SJCRH30 (cell line): ENCODE data around the gene TBKBP1. TPM values are rescaled to one million over a fixed set of nuclear protein-coding genes. Genes with fewer than 3 reads are reported as not detected.
"Not testable (repeated sequence)": the region's sequence is repeated elsewhere in the genome, so short reads cannot be mapped to it uniquely, and the experiment has no call there.

ENCODE experiments used
- DNase-seq, 2 experiments: peaks; one replicate each; pipeline ENCODE4 v3.0.0-alpha.2; 2015 to 2020
- H3K27ac ChIP-seq: fragments of 250-450 bp; sonication (Bioruptor Pico); 2 replicates; pipeline ENCODE4 v1.5.1; 2020; ENCODE audit warnings: mild to moderate bottlenecking, moderate library complexity
- H3K27me3 ChIP-seq: fragments of 250-450 bp; sonication (Bioruptor Pico); 2 replicates; pipeline ENCODE4 v1.5.1; 2020; ENCODE audit warnings: mild to moderate bottlenecking, moderate library complexity
- H3K36me3 ChIP-seq: fragments of 250-450 bp; sonication (Bioruptor Pico); 2 replicates; pipeline ENCODE4 v1.5.1; 2020; ENCODE audit warnings: mild to moderate bottlenecking, moderate library complexity
- H3K4me1 ChIP-seq: fragments of 250-450 bp; sonication (Bioruptor Pico); 2 replicates; pipeline ENCODE4 v1.5.1; 2020; ENCODE audit warnings: mild to moderate bottlenecking, moderate library complexity
- H3K4me3 ChIP-seq: fragments of 250-450 bp; sonication (Bioruptor Pico); 2 replicates; pipeline ENCODE4 v1.5.1; 2020; ENCODE audit warnings: mild to moderate bottlenecking, moderate library complexity
- H3K9me3 ChIP-seq: fragments of 250-450 bp; sonication (Bioruptor Pico); replicated peaks from 2 replicates; pipeline ENCODE4 v1.5.1; 2020; ENCODE audit warnings: mild to moderate bottlenecking, moderate library complexity
- total RNA-seq: library from RNA; depleted of rRNA; stranded (reverse); fragments of >200 nt; shearing (Covaris generic); gene quantifications from 2 replicates; pipeline ENCODE4 v1.2.3, GENCODE V29; 2014

TBKBP1 gene
- total RNA-seq, 1 experiment from 2014 or later = 15.6 TPM

GRCh38 chr17:47665655-47666054 lies 28.3 kb upstream of the TBKBP1 start:
- peaks cover 92% of the 10 kb centered on the region for H3K36me3 ChIP-seq
- DNase-seq = no peak

DNA sequence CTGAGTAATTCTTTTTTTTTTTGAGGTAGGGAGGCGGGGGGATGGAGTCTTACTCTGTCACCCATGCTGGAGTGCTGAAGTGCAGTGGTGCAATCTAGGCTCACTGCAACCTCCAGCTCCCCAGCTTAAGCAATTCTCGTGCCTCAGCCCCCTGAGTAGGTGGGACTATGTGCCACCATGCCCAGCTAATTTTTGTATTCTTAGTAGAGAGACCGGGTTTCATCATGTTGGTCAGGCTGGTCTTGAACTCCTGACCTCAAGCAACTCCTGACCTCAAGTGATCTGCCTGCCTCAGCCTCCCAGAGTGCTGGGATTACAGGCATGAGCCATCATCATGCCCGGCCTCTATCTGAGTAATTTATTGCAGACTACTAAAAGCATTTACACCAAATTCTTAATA lies 24.9 kb upstream of the TBKBP1 start:
- Histone ChIP-seq H3K27me3 (no peaks in the 10 kb centered on the region), H3K36me3 (peaks cover 95% of the 10 kb centered on the region), H3K9me3 (no peaks in the 10 kb centered on the region), H3K4me1 (no peaks in the 10 kb centered on the region), H3K27ac (no peak overlapping the region), H3K4me3 (no peak overlapping the region)
- no peak for DNase-seq

More at GRCh38 chr17:47665655-47666054, 28.3 kb upstream of the TBKBP1 start:
- no peaks in the 10 kb centered on the region for H3K27me3 ChIP-seq
- H3K27ac ChIP-seq = no peak overlapping the region
- no peaks in the 10 kb centered on the region for H3K4me1 ChIP-seq
- no peaks in the 10 kb centered on the region for H3K9me3 ChIP-seq
- no peak overlapping the region for H3K4me3 ChIP-seq

- H3K27me3 ChIP-seq = no peaks in the 10 kb centered on the region
- H3K36me3 ChIP-seq = peaks cover 95% of the 10 kb centered on the region
- no peak overlapping the region for H3K4me3 ChIP-seq
- H3K9me3 ChIP-seq = no peaks in the 10 kb centered on the region
- no peak for DNase-seq
- H3K4me1 ChIP-seq = no peaks in the 10 kb centered on the region
- no peak overlapping the region for H3K27ac ChIP-seq
Measured at GRCh38 chr17:47670064-47670463, 23.9 kb upstream of the TBKBP1 start.

GRCh38 chr17:47674499-47674898 lies 19.5 kb upstream of the TBKBP1 start:
- no peaks in the 10 kb centered on the region for H3K27me3 ChIP-seq
- H3K9me3 ChIP-seq = no peaks in the 10 kb centered on the region
- no peak for DNase-seq
- H3K4me1 ChIP-seq = no peaks in the 10 kb centered on the region
- no peak overlapping the region for H3K4me3 ChIP-seq
- H3K36me3 ChIP-seq = peaks cover 99% of the 10 kb centered on the region
- H3K27ac ChIP-seq = no peak overlapping the region

GRCh38 chr17:47675380-47676198 lies 18.4 kb upstream of the TBKBP1 start:
- H3K4me3 ChIP-seq = no peak overlapping the region
- no peaks in the 10 kb centered on the region for H3K9me3 ChIP-seq
- no peak for DNase-seq
- H3K27me3 ChIP-seq = no peaks in the 10 kb centered on the region
- peaks cover 99% of the 10 kb centered on the region for H3K36me3 ChIP-seq
- H3K27ac ChIP-seq = no peak overlapping the region
- H3K4me1 ChIP-seq = no peaks in the 10 kb centered on the region

GRCh38 chr17:47676199-47676472 lies 17.8 kb upstream of the TBKBP1 start:
- no peak for DNase-seq
- Histone ChIP-seq H3K27ac (no peak overlapping the region), H3K27me3 (no peaks in the 10 kb centered on the region), H3K9me3 (no peaks in the 10 kb centered on the region), H3K36me3 (peaks cover 97% of the 10 kb centered on the region), H3K4me3 (no peak overlapping the region), H3K4me1 (no peaks in the 10 kb centered on the region)

DNA sequence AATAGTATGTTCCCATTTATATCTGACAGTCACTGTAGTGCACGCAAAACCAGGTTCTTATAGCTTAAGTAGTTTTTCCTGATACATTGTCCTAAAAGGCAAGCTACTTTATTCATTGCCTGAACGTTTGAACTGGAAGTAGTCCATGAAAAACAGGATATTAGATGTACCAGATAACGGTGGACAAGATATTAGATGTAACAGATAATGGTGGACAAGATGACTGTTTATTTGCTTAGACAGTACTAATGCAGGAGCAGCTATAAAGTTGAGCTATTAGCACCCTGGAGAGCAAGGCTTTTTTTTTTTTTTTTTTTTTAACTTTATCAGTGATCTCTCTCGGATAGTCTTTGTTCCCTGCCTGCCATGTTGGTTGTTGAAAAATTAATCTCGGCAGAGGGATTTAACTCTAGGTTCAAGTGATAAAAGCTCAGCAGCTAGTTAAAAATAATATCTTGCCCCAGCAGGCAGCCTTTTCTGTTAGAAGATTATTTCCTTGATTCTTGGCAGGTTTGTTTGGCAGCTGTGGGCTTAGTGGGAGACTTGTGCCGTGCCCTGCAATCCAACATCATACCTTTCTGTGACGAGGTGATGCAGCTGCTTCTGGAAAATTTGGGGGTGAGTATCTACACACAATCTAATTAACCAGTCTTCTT lies 17.3 kb upstream of the TBKBP1 start:
- no peaks in the 10 kb centered on the region for H3K9me3 ChIP-seq
- no peaks in the 10 kb centered on the region for H3K4me1 ChIP-seq
- H3K36me3 ChIP-seq = peaks cover 97% of the 10 kb centered on the region
- no peak overlapping the region for H3K27ac ChIP-seq
- no peak overlapping the region for H3K4me3 ChIP-seq
- DNase-seq = no peak
- no peaks in the 10 kb centered on the region for H3K27me3 ChIP-seq

GRCh38 chr17:47678196-47678595 lies 15.8 kb upstream of the TBKBP1 start:
- no peaks in the 10 kb centered on the region for H3K4me1 ChIP-seq
- H3K27me3 ChIP-seq = no peaks in the 10 kb centered on the region
- H3K4me3 ChIP-seq = no peak overlapping the region
- H3K36me3 ChIP-seq = peaks cover 92% of the 10 kb centered on the region
- DNase-seq = no peak
- no peak overlapping the region for H3K27ac ChIP-seq
- H3K9me3 ChIP-seq = no peaks in the 10 kb centered on the region

- no peaks in the 10 kb centered on the region for H3K27me3 ChIP-seq
- H3K9me3 ChIP-seq = no peaks in the 10 kb centered on the region
- H3K4me1 ChIP-seq = no peaks in the 10 kb centered on the region
- peaks cover 86% of the 10 kb centered on the region for H3K36me3 ChIP-seq
- no peak overlapping the region for H3K4me3 ChIP-seq
- no peak overlapping the region for H3K27ac ChIP-seq
- no peak for DNase-seq
Measured at GRCh38 chr17:47682138-47682537, 11.8 kb upstream of the TBKBP1 start.

- H3K4me3 ChIP-seq, H3K27ac ChIP-seq, DNase-seq, H3K27me3 ChIP-seq, H3K9me3 ChIP-seq, H3K4me1 ChIP-seq: not testable (repeated sequence)
- H3K36me3 ChIP-seq = peaks cover 80% of the 10 kb centered on the region
Measured at GRCh38 chr17:47682727-47683126, 11.2 kb upstream of the TBKBP1 start.

GRCh38 chr17:47684025-47684424 lies 9.9 kb upstream of the TBKBP1 start:
- Histone ChIP-seq H3K4me1 (no peaks in the 10 kb centered on the region), H3K27ac (no peak overlapping the region), H3K4me3 (no peak overlapping the region), H3K9me3 (no peaks in the 10 kb centered on the region), H3K36me3 (peaks cover 67% of the 10 kb centered on the region), H3K27me3 (no peaks in the 10 kb centered on the region)
- DNase-seq = no peak

- H3K9me3 ChIP-seq = no peaks in the 10 kb centered on the region
- H3K4me3 ChIP-seq = no peak overlapping the region
- no peak overlapping the region for H3K27ac ChIP-seq
- H3K4me1 ChIP-seq = no peaks in the 10 kb centered on the region
- DNase-seq = no peak
- peaks cover 60% of the 10 kb centered on the region for H3K36me3 ChIP-seq
- no peaks in the 10 kb centered on the region for H3K27me3 ChIP-seq
Measured at GRCh38 chr17:47684535-47685193, 9.3 kb upstream of the TBKBP1 start.

DNA sequence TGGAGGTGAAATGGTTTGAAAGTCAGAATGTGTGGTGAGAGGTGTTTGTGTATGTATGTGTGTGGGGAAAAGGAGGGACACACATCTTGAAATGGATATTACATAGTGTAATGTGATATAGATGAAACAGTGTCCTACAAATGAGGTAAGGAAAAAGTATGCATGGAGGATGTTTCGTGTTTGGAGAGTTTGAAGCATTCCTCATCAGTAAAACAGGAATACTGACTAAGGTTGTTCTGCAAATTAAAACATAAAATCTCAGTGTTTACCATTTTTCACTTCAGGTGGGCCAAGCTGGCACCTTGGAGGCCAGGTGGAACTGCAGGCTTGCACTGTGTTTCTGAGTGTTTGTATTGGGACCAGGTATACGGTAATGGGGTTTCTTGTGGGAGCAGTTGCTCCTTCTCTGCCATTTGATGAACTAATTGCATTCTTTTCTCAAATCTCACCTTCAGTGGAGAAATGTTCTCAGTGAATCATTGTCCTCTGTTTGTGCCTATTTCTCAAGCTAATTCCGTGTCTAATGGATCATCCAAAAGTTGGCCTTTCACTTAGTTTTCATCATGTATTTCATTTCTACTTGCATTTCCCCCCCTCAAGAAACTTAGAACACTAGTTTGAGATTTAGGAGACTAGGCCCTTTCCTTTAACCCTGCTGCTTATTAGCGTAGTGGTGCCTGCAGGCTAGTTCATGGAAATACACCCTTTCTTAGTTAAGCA lies 8.2 kb upstream of the TBKBP1 start:
- no peak for DNase-seq
- H3K4me1 ChIP-seq = no peaks in the 10 kb centered on the region
- H3K4me3 ChIP-seq = no peak overlapping the region
- H3K9me3 ChIP-seq = no peaks in the 10 kb centered on the region
- H3K36me3 ChIP-seq = peaks cover 50% of the 10 kb centered on the region
- no peaks in the 10 kb centered on the region for H3K27me3 ChIP-seq
- no peak overlapping the region for H3K27ac ChIP-seq

GRCh38 chr17:47686276-47686635 lies 7.7 kb upstream of the TBKBP1 start:
- H3K4me1 ChIP-seq = no peaks in the 10 kb centered on the region
- no peak overlapping the region for H3K4me3 ChIP-seq
- H3K27me3 ChIP-seq = no peaks in the 10 kb centered on the region
- no peak overlapping the region for H3K27ac ChIP-seq
- no peak for DNase-seq
- no peaks in the 10 kb centered on the region for H3K9me3 ChIP-seq
- peaks cover 46% of the 10 kb centered on the region for H3K36me3 ChIP-seq
